ENCODE data around the gene ANKMY2. TPM values are rescaled to one million over a fixed set of nuclear protein-coding genes. Genes with fewer than 3 reads are reported as not detected.
A peak's percentile ranks its signal among the peaks of the same experiment; 100 is the strongest.

ANKMY2 gene
- total and polyA plus RNA-seq, 2 donors (not counting 1 experiment from before 2014, with no cell fraction given) = 34.3 to 50.4 TPM

DNA sequence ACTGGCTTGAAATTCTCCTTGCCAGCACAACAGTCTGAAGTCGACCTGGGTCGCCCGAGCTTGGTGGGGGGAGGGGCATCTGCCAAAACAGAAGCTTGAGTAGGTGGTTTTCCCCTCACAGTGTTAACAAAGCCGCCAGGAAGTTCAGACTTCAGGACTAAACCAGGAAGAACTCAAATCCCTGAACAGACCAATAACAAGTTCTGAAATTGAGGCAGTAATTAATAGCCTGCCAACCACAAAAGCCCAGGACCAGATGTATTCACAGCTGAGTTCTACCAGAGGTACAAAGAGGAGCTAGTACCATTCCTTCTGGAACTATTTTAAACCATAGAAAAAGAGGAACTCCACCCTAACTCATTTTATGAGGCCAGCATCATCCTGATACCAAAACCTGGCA is 73.6 kb downstream of the ANKMY2 start:
- Histone ChIP-seq H3K9ac (ENCODE audit: insufficient read depth, low read length) (no peak overlapping the region), H3K9me3 (ENCODE audit: control insufficient read depth, insufficient read depth, low read depth, low read length) (no peaks in the 10 kb centered on the region), H3K79me2 (ENCODE audit: control insufficient read depth, insufficient read depth, low read length) (no peaks in the 10 kb centered on the region), H4K20me1 (ENCODE audit: control insufficient read depth, extremely low read depth, insufficient read depth, low read length) (no peaks in the 10 kb centered on the region), H3K36me3 (ENCODE audit: control insufficient read depth, insufficient read depth, low read length) (no peaks in the 10 kb centered on the region), H3K27me3 (ENCODE audit: control insufficient read depth, insufficient read depth, low read length) (no peaks in the 10 kb centered on the region), H3K27ac (ENCODE audit: insufficient read depth, low read length) (no peak overlapping the region), H3K4me1 (ENCODE audit: control insufficient read depth, extremely low read depth, insufficient read depth, low read length) (no peaks in the 10 kb centered on the region), H3K4me3 (replicated peaks in 1 of 4; ENCODE audit: control extremely low read depth in 1 of 4, insufficient read depth in 1 of 4, low read depth in 3 of 4, low read length in 4 of 4) (no peak overlapping the region), H3K4me2 (ENCODE audit: extremely low read depth, insufficient read depth, low read length) (no peak overlapping the region), H2AFZ (ENCODE audit: low read length) (no peak overlapping the region)
- TF ChIP-seq CTCF (conservative IDR thresholded peaks at IDR 0.05 in 1 of 2, IDR thresholded peaks at IDR 0.05 in 1 of 2; ENCODE audit: low read depth in 1 of 2, low read length in 2 of 2) (no peak), EZH2 (IDR thresholded peaks at IDR 0.05; ENCODE audit: low read length, missing control alignments) (no peak)
- peak in 1 of 2 donors; percentile 54 for DNase-seq (ENCODE audit: low read depth in 2 of 2)

- H3K27me3 ChIP-seq (ENCODE audit: control insufficient read depth, insufficient read depth, low read length) = no peaks in the 10 kb centered on the region
- no peaks in the 10 kb centered on the region for H4K20me1 ChIP-seq (ENCODE audit: control insufficient read depth, extremely low read depth, insufficient read depth, low read length)
- TF ChIP-seq EZH2 (IDR thresholded peaks at IDR 0.05; ENCODE audit: low read length, missing control alignments) (no peak), CTCF (conservative IDR thresholded peaks at IDR 0.05 in 1 of 2, IDR thresholded peaks at IDR 0.05 in 1 of 2; ENCODE audit: low read depth in 1 of 2, low read length in 2 of 2) (peak; percentile 63 to 64)
- no peak overlapping the region for H3K4me3 ChIP-seq (replicated peaks in 1 of 4; ENCODE audit: control extremely low read depth in 1 of 4, insufficient read depth in 1 of 4, low read depth in 3 of 4, low read length in 4 of 4)
- H3K9me3 ChIP-seq (ENCODE audit: control insufficient read depth, insufficient read depth, low read depth, low read length) = no peaks in the 10 kb centered on the region
- no peak overlapping the region for H2AFZ ChIP-seq (ENCODE audit: low read length)
- no peak overlapping the region for H3K4me2 ChIP-seq (ENCODE audit: extremely low read depth, insufficient read depth, low read length)
- H3K4me1 ChIP-seq (ENCODE audit: control insufficient read depth, extremely low read depth, insufficient read depth, low read length) = no peaks in the 10 kb centered on the region
- H3K9ac ChIP-seq (ENCODE audit: insufficient read depth, low read length) = no peak overlapping the region
- no peak overlapping the region for H3K27ac ChIP-seq (ENCODE audit: insufficient read depth, low read length)
- H3K36me3 ChIP-seq (ENCODE audit: control insufficient read depth, insufficient read depth, low read length) = no peaks in the 10 kb centered on the region
- no peaks in the 10 kb centered on the region for H3K79me2 ChIP-seq (ENCODE audit: control insufficient read depth, insufficient read depth, low read length)
- DNase-seq (ENCODE audit: low read depth in 2 of 2) = peak; percentile 33 to 71
These were observed 80.6 kb downstream of the ANKMY2 start for GRCh38 chr7:16564909-16565426.

DNA sequence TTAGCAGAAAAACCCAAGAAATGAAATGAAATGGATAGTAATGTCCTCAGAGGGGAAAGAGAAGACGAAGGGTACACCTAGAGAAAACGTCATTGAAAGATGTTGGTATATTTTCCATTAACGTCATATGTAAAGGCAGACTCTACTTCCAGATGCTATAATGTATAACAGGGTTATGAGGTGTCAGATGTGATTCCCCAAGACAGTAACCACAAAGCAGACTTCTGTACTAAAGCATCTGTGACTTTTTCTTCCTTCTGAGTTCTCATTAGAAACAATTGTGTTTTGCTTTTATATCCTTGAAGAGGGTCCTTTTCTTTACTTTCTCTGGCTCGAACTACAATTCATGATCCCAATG is 81.6 kb downstream of the ANKMY2 start:
- no peak for TF ChIP-seq EZH2 (IDR thresholded peaks at IDR 0.05; ENCODE audit: low read length, missing control alignments)
- TF ChIP-seq CTCF (conservative IDR thresholded peaks at IDR 0.05 in 1 of 2, IDR thresholded peaks at IDR 0.05 in 1 of 2; ENCODE audit: low read depth in 1 of 2, low read length in 2 of 2) = no peak
- no peak for DNase-seq (ENCODE audit: low read depth in 2 of 2)
- no peak overlapping the region for H3K9ac ChIP-seq (ENCODE audit: insufficient read depth, low read length)
- H3K9me3 ChIP-seq (ENCODE audit: control insufficient read depth, insufficient read depth, low read depth, low read length) = no peaks in the 10 kb centered on the region
- no peak overlapping the region for H3K27ac ChIP-seq (ENCODE audit: insufficient read depth, low read length)
- H3K4me1 ChIP-seq (ENCODE audit: control insufficient read depth, extremely low read depth, insufficient read depth, low read length) = no peaks in the 10 kb centered on the region
- H3K4me3 ChIP-seq (replicated peaks in 1 of 4; ENCODE audit: control extremely low read depth in 1 of 4, insufficient read depth in 1 of 4, low read depth in 3 of 4, low read length in 4 of 4) = no peak overlapping the region
- no peak overlapping the region for H2AFZ ChIP-seq (ENCODE audit: low read length)
- H3K36me3 ChIP-seq (ENCODE audit: control insufficient read depth, insufficient read depth, low read length) = no peaks in the 10 kb centered on the region
- no peaks in the 10 kb centered on the region for H3K27me3 ChIP-seq (ENCODE audit: control insufficient read depth, insufficient read depth, low read length)
- H3K79me2 ChIP-seq (ENCODE audit: control insufficient read depth, insufficient read depth, low read length) = no peaks in the 10 kb centered on the region
- no peaks in the 10 kb centered on the region for H4K20me1 ChIP-seq (ENCODE audit: control insufficient read depth, extremely low read depth, insufficient read depth, low read length)
- H3K4me2 ChIP-seq (ENCODE audit: extremely low read depth, insufficient read depth, low read length) = no peak overlapping the region
